GM21367 (cell line): ENCODE measurements around the gene ERICH3.

Source experiments
- ATAC-seq: cut with Tn5 transposase; IDR thresholded peaks from one replicate; pipeline ENCODE4 v1.9.1; 2021; ENCODE audit not compliant: unreplicated experiment

ERICH3 gene

DNA sequence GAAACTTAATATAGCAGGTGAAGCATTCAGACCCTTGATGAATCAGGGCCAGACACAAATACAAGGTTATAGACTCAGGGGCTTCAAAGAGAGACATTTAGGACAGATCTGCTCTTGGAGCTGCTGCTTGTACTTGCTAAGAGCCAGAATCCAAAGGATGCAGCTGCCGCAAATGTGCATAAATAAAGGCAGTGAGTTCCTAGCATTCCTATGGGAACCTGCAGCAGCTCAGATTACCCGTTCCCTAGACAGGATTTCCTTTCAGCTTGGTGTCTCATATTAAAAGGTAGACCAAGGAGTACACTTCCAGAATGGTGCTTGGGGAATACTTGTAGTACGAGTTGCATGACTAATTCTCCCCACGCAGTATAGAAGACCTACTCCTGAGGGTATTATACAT lies 151.4 kb downstream of the ERICH3 start:
- ATAC-seq, result no peak
